Measurements from ENCODE around the gene EGFR.

Gene EGFR

DNA sequence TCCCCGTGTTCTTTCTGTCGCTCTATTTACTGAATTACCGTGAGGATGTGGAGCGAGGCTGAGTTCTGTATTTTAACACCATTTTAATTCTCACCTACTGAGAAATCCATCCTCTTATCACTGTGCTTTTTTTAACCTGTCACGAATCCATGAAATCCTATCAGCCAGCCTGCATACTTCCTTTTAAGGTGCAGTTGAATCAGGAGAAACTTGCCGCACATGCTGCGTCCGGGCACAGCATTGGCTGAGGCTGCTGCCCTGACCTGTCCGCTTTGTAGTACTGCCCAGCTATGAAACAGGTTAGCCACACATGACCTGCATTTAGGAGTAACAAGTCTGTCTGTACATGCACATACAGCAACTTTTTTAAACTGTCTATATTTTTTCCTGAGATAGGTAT, 82.5 kb downstream of the EGFR start:
- no peak for DNase-seq (ENCODE audit: low spot score)

DNA sequence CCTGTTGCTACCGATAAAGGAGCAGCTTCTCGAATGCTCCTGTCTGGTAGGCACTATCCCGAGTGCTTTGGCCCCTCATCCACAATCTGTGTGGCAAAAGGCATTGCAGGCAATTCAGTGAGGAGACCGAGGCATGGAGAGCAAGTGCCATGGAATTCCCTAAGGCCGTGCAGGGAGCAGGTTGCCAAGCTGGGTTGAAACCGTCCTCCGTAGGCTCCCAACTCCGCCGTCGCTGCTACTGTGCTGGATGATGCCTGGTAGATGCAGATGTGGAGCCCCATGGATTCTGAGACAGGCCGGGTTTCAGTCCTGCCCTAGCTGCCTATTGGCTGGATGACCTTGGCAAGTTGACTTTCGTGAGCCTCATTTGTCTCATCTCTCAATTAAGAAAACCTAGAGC, 85.3 kb downstream of the EGFR start:
- no peak for DNase-seq (ENCODE audit: low spot score)

GRCh38 chr7:55104712-55105433, 86.1 kb downstream of the EGFR start:
- DNase-seq (ENCODE audit: low spot score), result no peak

DNA sequence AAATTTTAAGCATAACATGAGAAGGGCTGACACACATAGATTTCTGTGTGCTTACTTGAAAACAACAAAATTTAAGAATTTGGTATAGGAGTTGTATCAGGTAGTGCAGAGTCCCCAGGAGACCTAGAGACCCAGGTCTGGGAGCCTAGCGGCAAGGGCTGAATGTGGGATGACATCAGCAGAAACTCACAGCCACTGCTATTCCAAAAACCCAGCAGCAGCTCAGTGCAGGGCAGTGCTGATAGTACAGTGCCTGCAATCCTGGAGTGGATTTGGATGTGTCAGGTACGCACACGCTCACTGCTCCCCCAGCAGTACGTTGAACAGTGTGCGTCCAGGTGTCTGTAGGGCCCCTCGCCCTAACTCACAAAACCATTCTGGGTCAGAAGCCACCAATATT, 87.1 kb downstream of the EGFR start:
- DNase-seq (ENCODE audit: low spot score), result no peak

GRCh38 chr7:55107946-55108345, 89.1 kb downstream of the EGFR start:
- no peak for DNase-seq (ENCODE audit: low spot score)

- no peak for DNase-seq (ENCODE audit: low spot score)
These were observed 89.6 kb downstream of the EGFR start for GRCh38 chr7:55108401-55108800.

- no peak for DNase-seq (ENCODE audit: low spot score)
These were observed 90.0 kb downstream of the EGFR start for GRCh38 chr7:55108818-55109217.

DNA sequence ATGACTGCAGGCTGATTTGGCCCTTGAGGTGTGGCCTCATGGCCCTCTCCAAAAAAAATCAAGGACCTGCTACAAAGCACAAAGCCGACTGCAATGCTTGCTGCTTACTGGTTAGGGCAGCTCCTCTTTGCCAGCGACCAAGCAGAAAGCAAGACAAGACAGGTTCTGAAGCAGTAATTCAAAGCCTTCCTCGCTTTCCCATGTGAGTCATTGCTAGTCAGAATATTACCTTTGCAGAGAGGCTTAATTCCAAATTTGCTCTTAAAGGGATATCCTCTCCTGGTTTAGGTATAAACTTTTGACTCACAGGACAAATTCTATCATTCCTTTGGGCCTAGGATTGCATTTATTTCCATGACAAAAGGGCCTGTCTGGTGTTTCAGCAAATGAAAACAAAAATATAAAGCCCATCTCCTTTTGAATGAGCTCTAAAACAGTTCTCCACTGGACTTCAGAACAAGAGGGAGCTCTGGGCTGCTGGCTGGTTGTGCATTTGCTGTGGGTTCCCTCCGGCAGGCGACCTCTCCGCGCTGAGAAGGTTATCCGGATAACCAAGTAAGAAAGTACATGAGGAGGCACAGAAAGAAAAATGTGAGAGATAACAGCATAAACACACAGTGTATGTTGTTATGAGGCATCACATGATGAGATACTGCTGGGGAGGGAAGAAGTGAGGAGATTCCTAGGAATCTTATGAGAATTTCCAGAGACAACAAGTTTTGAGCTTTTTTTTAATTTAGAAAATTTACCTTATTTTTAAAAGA, 90.8 kb downstream of the EGFR start:
- DNase-seq (ENCODE audit: low spot score), result no peak

GRCh38 chr7:55110282-55110992, 91.6 kb downstream of the EGFR start:
- no peak for DNase-seq (ENCODE audit: low spot score)

DNA sequence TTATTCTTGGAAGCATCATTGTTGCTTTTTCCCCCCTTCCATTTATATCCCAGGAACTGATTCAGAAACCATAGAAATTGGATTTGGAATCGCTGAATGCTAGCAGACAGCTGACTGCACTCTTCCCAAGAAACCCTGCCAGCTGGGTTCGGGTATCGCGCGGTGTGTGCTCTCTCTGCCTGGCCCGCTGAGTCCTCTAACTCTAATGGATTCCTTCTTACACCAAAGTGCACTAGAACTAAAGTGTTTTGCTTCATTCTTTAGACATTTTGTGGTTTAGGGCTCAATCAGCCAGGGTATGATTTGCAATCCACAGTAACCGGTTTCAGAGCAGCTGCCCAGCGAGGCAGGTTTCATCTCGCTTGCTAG, 92.2 kb downstream of the EGFR start:
- peak; percentile 66 for DNase-seq (ENCODE audit: low spot score)

- DNase-seq (ENCODE audit: low spot score), result no peak
These were observed 93.2 kb downstream of the EGFR start for GRCh38 chr7:55112056-55112455.

DNA sequence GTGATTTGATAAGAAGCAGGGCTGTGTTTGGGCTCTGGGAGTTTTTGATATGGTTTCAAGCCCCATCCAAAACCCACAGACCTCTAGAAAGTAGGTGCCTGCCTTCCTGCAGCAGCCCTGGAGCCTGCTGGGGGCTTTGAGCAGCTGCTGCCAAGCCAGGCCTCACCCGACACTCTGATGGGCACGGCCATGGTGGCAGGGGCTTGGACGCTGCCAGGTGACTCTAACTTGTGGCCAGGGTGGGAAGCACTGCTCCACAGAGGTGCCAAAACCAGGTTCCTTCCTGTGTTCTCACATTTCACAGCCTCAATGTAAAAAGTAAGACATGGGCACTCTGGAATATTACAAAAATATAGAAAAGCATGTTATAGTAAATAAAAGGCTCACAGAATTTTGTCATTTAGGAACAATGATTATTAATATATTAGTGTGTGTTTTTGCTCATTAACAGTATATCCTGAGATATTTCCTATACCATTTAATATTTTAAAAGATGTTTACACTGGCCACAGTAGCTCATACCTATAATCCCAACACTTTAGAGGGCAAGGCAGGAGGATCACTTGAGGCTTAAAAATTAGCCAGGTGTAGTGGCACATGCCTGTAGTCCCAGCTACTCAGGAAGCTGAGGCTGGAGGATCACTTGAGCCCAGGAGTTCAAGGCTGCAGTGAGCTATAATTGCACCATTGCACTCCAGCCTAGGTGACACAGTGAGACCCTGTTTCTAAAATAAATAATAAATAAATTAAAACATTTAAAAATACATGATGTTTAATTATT, 95.1 kb downstream of the EGFR start:
- DNase-seq (ENCODE audit: low spot score), result no peak

DNA sequence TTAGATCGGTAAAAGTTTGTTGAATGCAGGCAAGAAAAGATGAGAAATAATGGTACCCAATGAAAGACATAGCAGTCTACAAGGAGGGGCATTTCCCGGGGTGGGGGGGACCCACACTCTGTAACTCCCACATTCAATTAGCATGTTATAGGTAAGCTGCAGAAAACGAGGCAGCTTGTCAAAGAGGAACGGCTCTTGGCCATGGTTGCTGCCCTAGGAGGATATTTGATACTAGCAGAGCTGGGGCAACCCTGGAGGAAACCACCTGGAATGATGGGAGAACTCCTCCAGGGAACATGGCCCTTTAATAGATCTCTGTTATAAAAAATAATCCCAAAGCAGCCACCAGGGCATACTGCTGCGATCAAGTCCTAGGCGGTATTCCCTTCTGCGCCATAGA, 98.5 kb downstream of the EGFR start:
- no peak for DNase-seq (ENCODE audit: low spot score)

DNA sequence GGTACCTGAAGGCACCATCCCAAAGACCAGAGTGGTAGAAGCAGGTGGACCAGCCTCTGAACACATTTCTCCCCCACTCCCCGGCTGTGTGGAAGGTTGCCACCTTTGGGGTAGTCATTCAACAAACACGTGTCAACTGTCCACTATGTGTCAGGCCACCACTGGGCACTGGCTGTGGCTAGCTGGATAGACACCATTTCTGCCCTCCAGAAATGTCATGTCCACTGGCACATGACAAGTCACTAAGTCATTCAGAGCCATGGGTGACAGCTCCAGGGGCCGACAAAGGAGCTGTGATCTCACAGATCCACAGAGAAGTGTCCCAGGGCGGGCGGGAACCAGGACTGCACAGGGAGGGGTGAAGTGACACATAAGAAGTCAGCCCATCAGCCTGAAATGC, 99.6 kb downstream of the EGFR start:
- no peak for DNase-seq (ENCODE audit: low spot score)

DNA sequence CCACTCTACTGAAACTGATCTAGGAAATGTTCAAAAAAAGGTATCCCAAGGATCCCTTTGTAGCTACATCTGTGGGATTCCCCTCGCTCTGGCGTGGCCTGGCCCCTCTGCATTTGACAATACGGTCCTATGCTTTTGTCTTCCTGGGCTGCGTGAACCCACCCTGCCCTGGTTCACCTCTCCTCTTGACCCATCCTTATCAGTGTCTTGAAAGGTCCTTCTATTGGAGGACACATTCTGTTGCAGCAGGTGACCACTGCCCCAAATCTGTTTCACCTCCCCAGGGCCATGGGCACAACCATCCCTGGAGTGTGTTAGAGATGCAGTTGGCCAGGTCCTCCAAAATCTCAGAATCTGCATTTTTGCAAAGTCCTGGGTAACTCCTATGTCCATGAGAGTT, 100.8 kb downstream of the EGFR start:
- no peak for DNase-seq (ENCODE audit: low spot score)

- DNase-seq (ENCODE audit: low spot score), result no peak
These were observed 101.3 kb downstream of the EGFR start for GRCh38 chr7:55120074-55120473.

DNA sequence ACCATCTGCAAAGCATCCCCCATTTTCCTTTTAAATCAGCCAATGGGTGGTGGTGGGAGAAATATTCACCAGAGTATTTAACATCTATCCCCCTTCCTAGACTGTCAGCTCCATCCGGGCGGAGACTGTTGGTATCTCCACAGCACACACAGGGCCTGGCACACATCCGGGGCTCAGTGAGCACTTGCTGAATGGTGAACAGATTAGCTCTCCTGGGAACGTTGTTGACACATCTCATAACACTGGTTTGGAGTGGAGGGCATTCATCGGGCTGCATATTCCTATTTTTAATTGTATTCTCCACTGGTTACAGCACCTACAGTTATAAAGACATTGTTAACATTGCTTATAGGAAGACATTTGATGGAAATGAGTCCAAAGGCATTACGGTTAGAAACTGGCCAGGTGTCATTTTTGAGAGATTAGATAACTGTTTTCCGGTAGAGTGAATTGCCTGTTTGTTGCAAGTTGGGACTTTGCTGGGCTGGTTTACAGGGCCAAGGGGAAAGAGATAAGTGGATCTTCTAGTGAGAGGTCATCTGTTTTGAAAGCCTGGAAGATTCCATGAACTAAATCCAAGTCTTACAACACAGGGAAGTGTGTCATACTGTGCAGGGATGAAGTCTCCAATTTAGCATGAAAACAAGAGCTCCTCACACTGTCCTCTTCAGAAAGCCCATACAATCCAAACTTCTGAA, 101.8 kb downstream of the EGFR start:
- peak; percentile 82 for DNase-seq (ENCODE audit: low spot score)

GRCh38 chr7:55121249-55121648, 102.4 kb downstream of the EGFR start:
- no peak for DNase-seq (ENCODE audit: low spot score)

GRCh38 chr7:55122263-55122662, 103.4 kb downstream of the EGFR start:
- DNase-seq (ENCODE audit: low spot score), result no peak

DNA sequence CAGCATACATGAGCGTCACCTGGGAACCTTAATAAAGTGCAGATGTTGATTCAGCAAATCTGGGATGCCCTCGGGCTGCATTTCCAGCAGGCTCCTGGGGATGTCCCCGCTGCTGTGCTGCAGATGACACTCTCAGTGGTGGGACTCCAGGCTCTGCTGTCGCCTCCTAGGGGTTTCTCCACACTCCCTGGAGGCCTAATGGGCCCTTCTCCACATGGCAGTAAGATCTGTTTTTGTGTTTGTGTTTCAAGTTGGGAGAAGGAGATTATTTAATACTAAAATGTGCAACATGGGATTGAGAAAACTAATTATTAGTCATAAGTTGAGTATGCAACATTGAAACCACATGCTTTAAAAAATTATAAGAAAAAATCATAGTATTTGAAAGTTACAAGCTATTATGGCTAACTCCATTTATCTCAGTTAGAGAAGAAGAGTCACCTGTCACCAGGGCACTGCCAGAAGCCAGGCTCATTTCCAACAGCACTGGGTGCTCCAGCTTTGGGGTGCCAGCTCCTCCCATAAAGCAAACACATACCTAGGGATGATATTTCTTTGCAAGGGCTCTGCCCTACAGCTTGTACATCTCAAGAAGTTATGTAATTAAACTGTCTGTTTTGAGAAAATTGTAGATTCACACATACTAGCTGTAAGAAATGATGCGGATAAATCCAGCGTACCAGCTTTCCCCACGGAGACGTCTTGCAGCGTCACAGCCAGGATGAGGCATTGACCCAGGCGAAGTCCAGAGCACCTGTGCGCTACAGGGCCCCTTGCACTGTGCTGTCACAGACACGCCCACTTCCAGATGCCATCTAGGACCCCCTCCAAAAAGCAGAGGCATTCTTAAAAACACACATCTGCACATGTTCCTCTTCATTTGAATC, 106.4 kb downstream of the EGFR start:
- DNase-seq (ENCODE audit: low spot score), result no peak

GRCh38 chr7:55127135-55127551, 108.3 kb downstream of the EGFR start:
- DNase-seq (ENCODE audit: low spot score), result peak; percentile 22
